Neural crest cell (in vitro differentiated cells): Measurements from ENCODE around the gene KRT34. TPM values are rescaled to one million over a fixed set of nuclear protein-coding genes. Genes with fewer than 3 reads are reported as not detected.
"Not testable (repeated sequence)": the region's sequence is repeated elsewhere in the genome, so short reads cannot be mapped to it uniquely, and the experiment has no call there.

Experiments
- DNase-seq: peaks from one replicate; pipeline ENCODE4 v3.0.0; 2021; ENCODE audit warnings: low read depth, mixed read lengths, low spot score
- H3K27ac Mint-ChIP-seq: one replicate; pipeline ENCODE4 v1.8.0; 2021; ENCODE audit warnings: mild to moderate bottlenecking, mixed read lengths; ENCODE audit not compliant: unreplicated experiment
- H3K27me3 Mint-ChIP-seq: 2 replicates; pipeline ENCODE4 v1.8.0; 2021; ENCODE audit warnings: low read depth, mild to moderate bottlenecking, mixed read lengths
- H3K36me3 Mint-ChIP-seq: 2 replicates; pipeline ENCODE4 v1.8.0; 2021; ENCODE audit warnings: low read depth, mild to moderate bottlenecking, mixed read lengths
- H3K4me1 Mint-ChIP-seq: 2 replicates; pipeline ENCODE4 v1.8.0; 2021; ENCODE audit warnings: mixed read lengths
- H3K4me3 Mint-ChIP-seq: one replicate; pipeline ENCODE4 v1.8.0; 2021; ENCODE audit warnings: mild to moderate bottlenecking, mixed read lengths
- H3K9me3 Mint-ChIP-seq: 2 replicates; pipeline ENCODE4 v1.8.0; 2021; ENCODE audit warnings: mixed read lengths
- total RNA-seq: library from RNA; stranded (reverse); gene quantifications from 2 replicates; pipeline ENCODE4 v1.2.1, GENCODE V29; 2021
- TF ChIP-seq, protein P1 (sequence below): fragments of 200-600 bp; sonication (generic); conservative IDR thresholded peaks from 2 replicates; pipeline ENCODE4 v1.5.0; 2021; ENCODE audit warnings: antibody characterized with exemption, mild to moderate bottlenecking

The KRT34 gene
- total RNA-seq, 1 donor from 2014 or later, result not detected

DNA sequence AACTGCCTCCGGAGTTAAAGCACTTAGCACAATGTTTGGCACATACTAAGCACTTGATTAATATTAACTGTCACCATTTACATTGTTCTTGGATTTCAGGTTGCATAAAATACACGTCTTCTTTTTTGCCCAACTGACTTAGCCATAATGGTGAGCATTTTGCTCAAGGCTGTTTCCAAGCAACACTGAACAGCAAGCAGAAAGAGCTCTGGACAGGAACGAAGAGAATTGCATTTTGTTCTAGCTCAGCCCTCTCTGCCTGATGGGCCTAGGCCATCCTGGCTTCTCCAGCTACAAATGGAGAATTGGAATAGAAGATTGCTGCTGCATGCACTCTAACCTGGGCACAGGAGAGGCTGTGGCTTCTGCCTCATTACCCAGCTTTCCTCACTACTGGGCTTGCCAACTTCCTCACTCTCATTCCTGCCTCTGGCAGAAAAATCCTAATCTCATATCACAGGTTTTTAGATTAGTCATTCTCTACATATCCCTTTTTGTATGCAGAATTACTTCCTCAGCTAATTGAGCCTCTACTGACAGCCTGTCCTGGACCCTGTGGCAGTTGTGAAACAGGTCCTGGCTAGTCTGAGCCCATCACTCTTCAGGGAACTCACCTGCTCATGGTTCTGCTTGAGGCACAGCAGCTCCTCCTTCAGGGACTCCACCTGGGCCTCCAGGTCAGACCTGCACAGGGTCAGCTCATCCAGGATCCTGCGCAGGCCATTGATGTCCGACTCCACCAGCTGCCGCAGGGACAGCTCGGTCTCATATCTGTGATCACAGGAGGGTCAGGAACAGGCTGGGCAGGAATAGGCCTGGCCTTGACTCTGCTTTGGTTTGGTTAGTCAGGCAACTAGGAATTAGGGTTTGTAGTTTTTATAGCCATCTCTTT is 34.0 kb downstream of the KRT34 start:
- DNase-seq, result no peak
- no peak overlapping the region for H3K4me3 Mint-ChIP-seq
- H3K9me3 Mint-ChIP-seq, result peaks cover 12% of the 10 kb centered on the region

DNA sequence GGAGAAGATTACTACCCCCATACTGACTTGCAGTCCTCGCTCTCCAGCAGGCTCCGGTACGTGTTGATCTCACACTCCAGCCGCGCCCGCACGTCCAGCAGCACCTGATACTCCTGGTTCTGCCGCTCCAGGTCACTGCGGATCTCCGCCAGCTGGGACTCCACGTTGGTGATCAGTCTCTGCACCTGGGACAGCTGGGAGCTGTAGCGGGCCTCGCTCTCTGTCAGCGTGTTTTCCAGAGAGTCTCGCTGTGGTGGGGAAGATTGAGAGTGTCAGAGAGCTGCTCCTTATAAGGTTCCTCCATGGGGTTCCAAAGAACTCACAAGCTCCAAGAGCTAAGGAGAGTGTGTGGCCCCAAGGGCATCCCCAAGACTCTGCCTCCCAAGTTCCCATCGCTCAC is 35.7 kb downstream of the KRT34 start:
- H3K9me3 Mint-ChIP-seq, result peaks cover 13% of the 10 kb centered on the region
- not testable (repeated sequence) for H3K27ac Mint-ChIP-seq, DNase-seq, H3K27me3 Mint-ChIP-seq, H3K4me3 Mint-ChIP-seq
- H3K4me1 Mint-ChIP-seq, result peaks cover 10% of the 10 kb centered on the region
- H3K36me3 Mint-ChIP-seq, result peaks cover 12% of the 10 kb centered on the region

More for the DNA sequence above, 34.0 kb downstream of the KRT34 start:
- peaks cover 3% of the 10 kb centered on the region for H3K36me3 Mint-ChIP-seq
- H3K27me3 Mint-ChIP-seq, result peaks cover 19% of the 10 kb centered on the region
- H3K4me1 Mint-ChIP-seq, result peaks cover 3% of the 10 kb centered on the region
- TF ChIP-seq, protein P1, sequence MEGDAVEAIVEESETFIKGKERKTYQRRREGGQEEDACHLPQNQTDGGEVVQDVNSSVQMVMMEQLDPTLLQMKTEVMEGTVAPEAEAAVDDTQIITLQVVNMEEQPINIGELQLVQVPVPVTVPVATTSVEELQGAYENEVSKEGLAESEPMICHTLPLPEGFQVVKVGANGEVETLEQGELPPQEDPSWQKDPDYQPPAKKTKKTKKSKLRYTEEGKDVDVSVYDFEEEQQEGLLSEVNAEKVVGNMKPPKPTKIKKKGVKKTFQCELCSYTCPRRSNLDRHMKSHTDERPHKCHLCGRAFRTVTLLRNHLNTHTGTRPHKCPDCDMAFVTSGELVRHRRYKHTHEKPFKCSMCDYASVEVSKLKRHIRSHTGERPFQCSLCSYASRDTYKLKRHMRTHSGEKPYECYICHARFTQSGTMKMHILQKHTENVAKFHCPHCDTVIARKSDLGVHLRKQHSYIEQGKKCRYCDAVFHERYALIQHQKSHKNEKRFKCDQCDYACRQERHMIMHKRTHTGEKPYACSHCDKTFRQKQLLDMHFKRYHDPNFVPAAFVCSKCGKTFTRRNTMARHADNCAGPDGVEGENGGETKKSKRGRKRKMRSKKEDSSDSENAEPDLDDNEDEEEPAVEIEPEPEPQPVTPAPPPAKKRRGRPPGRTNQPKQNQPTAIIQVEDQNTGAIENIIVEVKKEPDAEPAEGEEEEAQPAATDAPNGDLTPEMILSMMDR, result no peak
- H3K27ac Mint-ChIP-seq, result no peak overlapping the region

DNA sequence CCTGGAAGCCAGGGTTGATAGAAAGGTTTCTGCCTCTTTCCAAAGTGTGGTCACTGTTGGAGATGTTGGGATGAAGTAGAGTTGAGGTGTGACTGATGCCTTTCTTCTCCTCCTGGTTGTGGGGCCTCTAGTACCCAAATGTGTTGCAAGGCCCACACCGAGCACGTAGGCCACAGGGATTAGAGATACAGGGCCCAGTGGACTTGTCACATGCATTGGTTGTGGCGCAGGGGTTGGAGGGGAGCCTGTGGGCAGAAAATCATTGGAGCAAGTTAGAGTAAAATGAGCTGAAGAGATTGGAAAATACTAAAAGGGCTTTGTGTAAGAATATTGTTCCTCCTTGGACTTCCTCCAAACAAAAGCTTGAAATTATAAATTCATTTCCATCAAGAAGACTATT is 36.1 kb downstream of the KRT34 start:
- no peak overlapping the region for H3K4me3 Mint-ChIP-seq
- DNase-seq, result no peak
- H3K9me3 Mint-ChIP-seq, result peaks cover 13% of the 10 kb centered on the region
- no peak overlapping the region for H3K27ac Mint-ChIP-seq
- TF ChIP-seq, protein P1, result no peak
- peaks cover 12% of the 10 kb centered on the region for H3K36me3 Mint-ChIP-seq
- peaks cover 14% of the 10 kb centered on the region for H3K4me1 Mint-ChIP-seq
- H3K27me3 Mint-ChIP-seq, result no peaks in the 10 kb centered on the region

DNA sequence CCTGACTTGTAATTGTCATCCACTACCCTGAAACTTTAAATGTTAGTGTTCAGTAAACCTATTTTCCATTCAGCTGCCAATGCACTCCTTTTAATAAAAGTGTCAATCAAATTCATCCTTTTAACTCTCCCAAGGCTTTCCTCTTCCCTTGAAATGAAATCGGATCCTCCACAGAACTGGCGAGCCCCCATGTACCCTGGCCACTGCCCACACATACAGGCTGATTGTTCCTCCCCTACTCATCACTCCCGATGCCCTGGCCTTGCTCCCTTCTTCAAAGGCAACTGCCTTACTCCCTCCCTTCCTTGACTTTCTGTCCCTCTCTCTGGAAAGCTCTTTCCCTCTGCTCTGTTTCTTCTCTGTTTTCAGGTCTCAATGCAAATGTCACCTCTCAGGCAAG is 39.1 kb downstream of the KRT34 start:
- TF ChIP-seq, protein P1, result no peak
- Mint-ChIP-seq H3K4me1 (peaks cover 25% of the 10 kb centered on the region), H3K27me3 (no peaks in the 10 kb centered on the region), H3K36me3 (peaks cover 12% of the 10 kb centered on the region), H3K27ac (peak overlapping the region; percentile 45), H3K9me3 (peaks cover 10% of the 10 kb centered on the region), H3K4me3 (no peak overlapping the region)
- no peak for DNase-seq

DNA sequence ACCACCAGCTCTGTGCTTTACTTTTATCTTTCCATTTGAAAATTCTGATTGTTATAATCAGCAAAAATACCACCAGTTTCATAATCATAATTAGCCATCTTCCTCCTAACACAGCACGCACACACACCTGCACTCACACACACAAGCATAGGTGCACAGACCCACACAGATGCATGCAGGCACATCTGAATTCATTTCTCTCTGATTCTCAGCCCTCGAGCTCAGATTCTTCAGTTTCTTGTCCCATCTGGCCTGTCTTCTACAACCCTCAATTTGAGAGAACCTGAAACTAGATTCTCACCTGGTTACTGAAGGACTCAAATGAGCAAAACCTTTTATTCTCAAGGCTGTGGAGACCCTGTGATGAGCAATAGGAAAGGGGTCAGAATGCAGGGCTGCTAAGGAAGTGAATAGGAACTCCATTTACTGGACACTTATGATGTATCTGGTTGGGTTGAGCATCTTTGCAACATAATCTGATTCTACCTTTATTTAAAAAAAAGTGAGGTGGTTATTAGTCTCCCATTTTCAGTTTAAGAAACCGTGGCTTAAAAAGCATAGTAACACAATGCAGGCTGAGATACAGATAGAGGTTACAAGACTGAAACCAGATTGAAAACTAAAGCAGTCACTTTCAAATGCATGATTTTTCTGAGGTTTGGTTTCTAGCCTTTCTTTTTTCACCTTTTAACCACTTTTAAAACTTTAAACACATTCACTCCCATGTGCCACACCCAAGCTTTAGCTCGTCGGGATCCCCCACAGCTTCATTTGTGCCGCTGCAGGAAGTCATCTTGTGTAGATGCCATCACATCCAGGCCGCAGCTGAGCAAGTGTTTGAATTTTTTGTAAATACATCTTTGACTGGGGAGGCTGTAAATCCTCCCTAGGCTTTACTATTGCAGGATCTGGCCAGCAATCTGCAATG is 40.9 kb downstream of the KRT34 start:
- H3K4me3 Mint-ChIP-seq, result peak overlapping the region; percentile 7
- no peak for DNase-seq
- peaks cover 25% of the 10 kb centered on the region for H3K4me1 Mint-ChIP-seq
- H3K27me3 Mint-ChIP-seq, result no peaks in the 10 kb centered on the region
- H3K36me3 Mint-ChIP-seq, result peaks cover 12% of the 10 kb centered on the region
- H3K27ac Mint-ChIP-seq, result no peak overlapping the region
- TF ChIP-seq, protein P1, result no peak
- peaks cover 10% of the 10 kb centered on the region for H3K9me3 Mint-ChIP-seq
